Astrocyte (in vitro differentiated cells and primary cell): ENCODE measurements around the gene PRKAG3. TPM values are rescaled to one million over a fixed set of nuclear protein-coding genes. Genes with fewer than 3 reads are reported as not detected.

Source experiments
- DNase-seq: peaks from one replicate; pipeline ENCODE4 v3.0.0-alpha.2; 2010; ENCODE audit warnings: low read depth
- FAIRE-seq: peaks from 2 replicates; lab custom pipeline; 2011; peaks lifted over from hg19 to GRCh38; lab: Jason Lieb, UNC
- H2AFZ ChIP-seq: 2 replicates; pipeline ENCODE4 v1.6.0; 2012; ENCODE audit warnings: low read depth, low read length, inconsistent platforms
- H3K27ac ChIP-seq: 2 replicates; pipeline ENCODE4 v1.5.1; 2011; ENCODE audit warnings: low read depth, low read length, inconsistent platforms
- H3K27me3 ChIP-seq: 2 replicates; pipeline ENCODE4 v1.6.0; 2011; ENCODE audit warnings: low read length, inconsistent platforms; ENCODE audit not compliant: insufficient read depth
- H3K36me3 ChIP-seq: 2 replicates; pipeline ENCODE4 v1.5.1; 2011; ENCODE audit warnings: low read length, inconsistent platforms; ENCODE audit not compliant: insufficient read depth
- H3K4me1 ChIP-seq: 2 replicates; pipeline ENCODE4 v1.5.1; 2011; ENCODE audit warnings: low read length, inconsistent platforms; ENCODE audit not compliant: insufficient read depth
- H3K4me2 ChIP-seq: 2 replicates; pipeline ENCODE4 v1.6.0; 2012; ENCODE audit warnings: low read length, inconsistent platforms
- H3K4me3 ChIP-seq: 2 replicates; pipeline ENCODE4 v1.5.1; 2011; ENCODE audit warnings: low read depth, mild to moderate bottlenecking, low read length, inconsistent platforms; ENCODE audit not compliant: insufficient read depth
- H3K79me2 ChIP-seq: 2 replicates; pipeline ENCODE4 v1.6.0; 2012; ENCODE audit warnings: mild to moderate bottlenecking, low read length, inconsistent platforms; ENCODE audit not compliant: insufficient read depth
- H3K9ac ChIP-seq: 2 replicates; pipeline ENCODE4 v1.6.0; 2012; ENCODE audit warnings: mild to moderate bottlenecking, low read length, inconsistent platforms
- H3K9me3 ChIP-seq: 2 replicates; pipeline ENCODE4 v1.5.1; 2012; ENCODE audit warnings: low read depth, mild to moderate bottlenecking, low read length, inconsistent platforms; ENCODE audit not compliant: insufficient read depth
- H4K20me1 ChIP-seq: 2 replicates; pipeline ENCODE4 v1.6.0; 2012; ENCODE audit warnings: low read length, inconsistent platforms; ENCODE audit not compliant: insufficient read depth
- H3K27ac Mint-ChIP-seq: one replicate; pipeline ENCODE4 v1.8.0; 2021; ENCODE audit warnings: mild to moderate bottlenecking, mixed read lengths; ENCODE audit not compliant: unreplicated experiment
- H3K27me3 Mint-ChIP-seq: one replicate; pipeline ENCODE4 v1.8.0; 2021; ENCODE audit warnings: low read depth, mixed read lengths; ENCODE audit not compliant: unreplicated experiment
- H3K36me3 Mint-ChIP-seq: one replicate; pipeline ENCODE4 v1.8.0; 2021; ENCODE audit warnings: low read depth, mixed read lengths; ENCODE audit not compliant: unreplicated experiment
- H3K4me1 Mint-ChIP-seq: one replicate; pipeline ENCODE4 v1.8.0; 2021; ENCODE audit warnings: low read depth, mixed read lengths; ENCODE audit not compliant: unreplicated experiment
- H3K4me3 Mint-ChIP-seq: one replicate; pipeline ENCODE4 v1.8.0; 2021; ENCODE audit warnings: mild to moderate bottlenecking, moderate library complexity, mixed read lengths; ENCODE audit not compliant: unreplicated experiment
- H3K9me3 Mint-ChIP-seq: one replicate; pipeline ENCODE4 v1.8.0; 2021; ENCODE audit warnings: mild to moderate bottlenecking, mixed read lengths; ENCODE audit not compliant: unreplicated experiment
- CTCF ChIP-seq: IDR thresholded peaks from 2 replicates; pipeline ENCODE4 v1.5.1; 2011; ENCODE audit warnings: low read depth, mild to moderate bottlenecking, inconsistent platforms, low read length, moderate library complexity; ENCODE audit not compliant: insufficient read depth
- EZH2 ChIP-seq: IDR thresholded peaks from 2 replicates; pipeline ENCODE4 v1.6.1; 2012; ENCODE audit warnings: mild to moderate bottlenecking, low read length, inconsistent platforms; ENCODE audit not compliant: insufficient read depth
- total RNA-seq: library from RNA; stranded (reverse); gene quantifications from 2 replicates; pipeline ENCODE4 v1.2.1, GENCODE V29; 2021

The PRKAG3 gene
- total RNA-seq, 1 donor from 2014 or later = not detected

DNA sequence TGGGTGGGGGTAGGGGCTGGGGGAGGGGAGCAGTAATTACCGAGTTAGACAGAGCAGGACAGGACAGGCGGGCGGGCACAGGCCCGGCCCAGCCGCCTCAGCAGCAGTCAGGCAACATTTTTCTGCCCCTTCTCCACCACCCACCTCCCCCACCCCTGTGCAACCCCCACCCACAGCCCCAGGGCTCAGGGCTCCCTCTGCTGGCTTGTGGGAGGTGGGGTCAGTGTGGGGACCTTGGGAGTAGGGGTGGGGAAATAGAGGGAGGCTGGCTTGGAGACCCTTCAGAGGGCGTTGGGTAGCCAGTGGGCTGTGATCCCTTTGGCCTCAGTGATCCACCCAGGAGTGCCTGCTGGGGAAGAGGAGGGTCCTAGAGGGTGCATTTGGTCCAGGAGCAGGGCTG is 34.4 kb upstream of the PRKAG3 start:
- Histone ChIP-seq H3K27ac (no peak overlapping the region), H3K4me3 (no peak overlapping the region), H3K4me2 (no peak overlapping the region), H3K27me3 (peaks cover 56% of the 10 kb centered on the region), H3K9me3 (no peaks in the 10 kb centered on the region), H4K20me1 (peaks cover 8% of the 10 kb centered on the region), H3K79me2 (no peaks in the 10 kb centered on the region), H3K9ac (no peak overlapping the region), H2AFZ (no peak overlapping the region), H3K36me3 (no peaks in the 10 kb centered on the region), H3K4me1 (no peaks in the 10 kb centered on the region)
- FAIRE-seq = no peak
- TF ChIP-seq CTCF (no peak), EZH2 (no peak)
- H3K9me3 Mint-ChIP-seq = peaks cover 8% of the 10 kb centered on the region
- H3K4me1 Mint-ChIP-seq = no peaks in the 10 kb centered on the region
- no peak overlapping the region for H3K4me3 Mint-ChIP-seq
- peaks cover 86% of the 10 kb centered on the region for H3K27me3 Mint-ChIP-seq
- no peak overlapping the region for H3K27ac Mint-ChIP-seq
- DNase-seq = no peak
- H3K36me3 Mint-ChIP-seq = peaks cover 2% of the 10 kb centered on the region

DNA sequence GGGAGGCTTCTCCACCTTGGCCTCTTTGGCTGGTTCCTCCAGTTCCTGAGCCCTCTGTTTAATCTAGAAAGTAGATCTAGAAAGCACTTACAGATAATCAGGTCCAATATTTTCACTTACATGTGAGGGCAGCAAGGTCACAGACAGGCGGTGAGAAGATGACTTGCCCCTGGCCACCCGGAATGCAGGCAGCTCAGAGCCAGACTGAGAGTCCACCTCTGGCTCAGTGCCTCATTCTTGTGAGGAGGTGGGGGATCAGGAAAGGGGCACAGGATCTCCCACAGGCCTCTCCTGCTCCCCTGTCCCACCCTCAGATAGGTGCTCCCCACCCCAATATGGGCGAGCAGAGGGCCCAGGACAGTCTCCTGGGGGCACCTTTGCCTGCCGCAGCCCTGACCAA is 33.8 kb upstream of the PRKAG3 start:
- FAIRE-seq = no peak
- H2AFZ ChIP-seq = no peak overlapping the region

More for the DNA sequence above, 33.8 kb upstream of the PRKAG3 start:
- Histone ChIP-seq H4K20me1 (peaks cover 8% of the 10 kb centered on the region), H3K9ac (no peak overlapping the region), H3K4me3 (no peak overlapping the region), H3K36me3 (no peaks in the 10 kb centered on the region), H3K79me2 (no peaks in the 10 kb centered on the region), H3K4me1 (no peaks in the 10 kb centered on the region), H3K9me3 (no peaks in the 10 kb centered on the region), H3K4me2 (no peak overlapping the region), H3K27ac (no peak overlapping the region), H3K27me3 (peaks cover 56% of the 10 kb centered on the region)
- Mint-ChIP-seq H3K9me3 (peaks cover 5% of the 10 kb centered on the region), H3K4me3 (no peak overlapping the region), H3K27ac (no peak overlapping the region), H3K4me1 (peaks cover 2% of the 10 kb centered on the region), H3K36me3 (peaks cover 2% of the 10 kb centered on the region), H3K27me3 (peaks cover 85% of the 10 kb centered on the region)
- no peak for DNase-seq
- TF ChIP-seq EZH2 = no peak
- TF ChIP-seq CTCF = no peak
